K562 (cell line): Measurements from ENCODE around the gene SMPDL3B. TPM values are rescaled to one million over a fixed set of nuclear protein-coding genes. Genes with fewer than 3 reads are reported as not detected.

Experiments used
- ADNP ChIP-seq: fragments of 200-800 bp; sonication (Bioruptor generic); IDR thresholded peaks from 2 replicates; pipeline ENCODE4 v1.6.1; 2016; ENCODE audit warnings: missing genetic modification characterization, missing compliant biosample characterization
- AFF4 ChIP-seq: sonication (generic); formaldehyde crosslinking; IDR thresholded peaks from 2 replicates; pipeline ENCODE4 v1.8.0; 2023; ENCODE audit warnings: mild to moderate bottlenecking, missing genetic modification reagents
- EP400 ChIP-seq: fragments of 450-650 bp; IDR thresholded peaks from 2 replicates; pipeline ENCODE4 v1.6.1; 2017; ENCODE audit warnings: antibody characterized with exemption, mild to moderate bottlenecking, moderate library complexity
- FOS ChIP-seq: IDR thresholded peaks from 3 replicates; pipeline ENCODE4 v1.6.1; 2011; ENCODE audit not compliant: insufficient read length; ENCODE audit errors: extremely low read depth
- MXD1 ChIP-seq: fragments of 250-450 bp; sonication (Bioruptor Pico); IDR thresholded peaks from 2 replicates; pipeline ENCODE4 v1.8.0; 2021; ENCODE audit warnings: borderline replicate concordance, mild to moderate bottlenecking, moderate library complexity; ENCODE audit not compliant: poor library complexity, severe bottlenecking
- NFIC ChIP-seq: fragments of 450-650 bp; IDR thresholded peaks from 2 replicates; pipeline ENCODE4 v1.6.1; 2017; ENCODE audit warnings: mild to moderate bottlenecking, inconsistent platforms
- NONO ChIP-seq, 2 experiments: fragments of 200-400 bp in 1 of 2; fragments of 450-650 bp in 1 of 2; formaldehyde crosslinking in 1 of 2; IDR thresholded peaks; 2 replicates each; pipeline ENCODE4 v1.6.1; 2017; ENCODE audit warnings: low read depth in 2 of 2, mild to moderate bottlenecking in 2 of 2, moderate library complexity in 2 of 2, low read length in 1 of 2
- PHF8 ChIP-seq: fragments of 200-600 bp; sonication (generic); IDR thresholded peaks from 2 replicates; pipeline ENCODE4 v1.6.1; 2012; ENCODE audit warnings: mixed run types, mild to moderate bottlenecking, inconsistent platforms, low read length, moderate library complexity, borderline replicate concordance
- POLR2G ChIP-seq: fragments of 200-400 bp; formaldehyde crosslinking; IDR thresholded peaks from 2 replicates; pipeline ENCODE4 v1.6.1; 2017; ENCODE audit warnings: low read depth, mild to moderate bottlenecking, antibody characterized with exemption, low read length, moderate library complexity
- RBM34 ChIP-seq: fragments of 200-400 bp; formaldehyde crosslinking; IDR thresholded peaks from 2 replicates; pipeline ENCODE4 v1.6.1; 2018; ENCODE audit warnings: low read length, borderline replicate concordance; ENCODE audit not compliant: insufficient read depth
- TFAP4 ChIP-seq: sonication (generic); formaldehyde crosslinking; IDR thresholded peaks from 2 replicates; pipeline ENCODE4 v1.8.0; 2022; ENCODE audit warnings: missing genetic modification reagents, mild to moderate bottlenecking, moderate library complexity, borderline replicate concordance
- ZBTB33 ChIP-seq: sonication (generic); formaldehyde crosslinking; IDR thresholded peaks from 2 replicates; pipeline ENCODE4 v1.8.1; 2023; ENCODE audit warnings: mild to moderate bottlenecking, missing genetic modification reagents
- ZNF174 ChIP-seq: fragments of 250-450 bp; sonication (Bioruptor Pico); IDR thresholded peaks from 2 replicates; pipeline ENCODE4 v1.4.0; 2020; ENCODE audit warnings: mild to moderate bottlenecking
- ZNF282 ChIP-seq: sonication (generic); formaldehyde crosslinking; IDR thresholded peaks from 2 replicates; pipeline ENCODE4 v1.8.1; 2023; ENCODE audit warnings: missing genetic modification reagents
- polyA plus RNA-seq, 8 experiments: library from polyadenylated mRNA; depleted of rRNA in 4 of 8; stranded (reverse) in 5 of 8; unstranded in 3 of 8; fragments of >200 nt; fragmentation: Nextera tagmentation in 2 of 8; fragmentation: Illumina TruSeq in 1 of 8; extraction: Ambion mirVana in 2 of 8; extraction: Trizol in 1 of 8; gene quantifications; 2 replicates each; pipeline versions ENCODE4 v1.2.1 to v1.2.3, GENCODE V29; 2011 to 2014; ENCODE audit warnings: inconsistent platforms in 1 of 8, missing spikeins in 1 of 8
- total RNA-seq, 7 experiments: library from RNA; depleted of rRNA in 6 of 7; stranded (reverse); fragments of >200 nt in 6 of 7; fragmentation: Illumina TruSeq in 2 of 7; extraction: Trizol in 2 of 7; gene quantifications; 2 replicates each; pipeline versions ENCODE4 v1.2.1 to v1.2.3, GENCODE V29; 2011 to 2021; ENCODE audit warnings: low replicate concordance in 1 of 7
- TF ChIP-seq, protein P1 (sequence below): conservative IDR thresholded peaks from 2 replicates; pipeline ENCODE4 v1.6.1; 2011; ENCODE audit warnings: low read depth, mild to moderate bottlenecking, low read length; ENCODE audit not compliant: control insufficient read depth

Gene SMPDL3B
- total and polyA plus RNA-seq, 9 of the 15 experiments (the other 6 are each of a cell fraction or from before 2014, with no cell fraction given), result 0.07 to 1.2 (median 0.73) TPM

- TF ChIP-seq FOS, result no peak
- no peak for TF ChIP-seq ADNP (tag)
- TF ChIP-seq, protein P1, sequence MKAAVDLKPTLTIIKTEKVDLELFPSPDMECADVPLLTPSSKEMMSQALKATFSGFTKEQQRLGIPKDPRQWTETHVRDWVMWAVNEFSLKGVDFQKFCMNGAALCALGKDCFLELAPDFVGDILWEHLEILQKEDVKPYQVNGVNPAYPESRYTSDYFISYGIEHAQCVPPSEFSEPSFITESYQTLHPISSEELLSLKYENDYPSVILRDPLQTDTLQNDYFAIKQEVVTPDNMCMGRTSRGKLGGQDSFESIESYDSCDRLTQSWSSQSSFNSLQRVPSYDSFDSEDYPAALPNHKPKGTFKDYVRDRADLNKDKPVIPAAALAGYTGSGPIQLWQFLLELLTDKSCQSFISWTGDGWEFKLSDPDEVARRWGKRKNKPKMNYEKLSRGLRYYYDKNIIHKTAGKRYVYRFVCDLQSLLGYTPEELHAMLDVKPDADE, result no peak
- TF ChIP-seq NONO (IDR thresholded peaks at IDR 0.05; ENCODE audit: low read depth in 2 of 2, low read length in 1 of 2), result 0 out of 4 replicates have a peak, but pooled peaks of 1 of the 2 experiments have one; percentile 29
- peak; percentile 75 for TF ChIP-seq POLR2G
- TF ChIP-seq PHF8, result peak; percentile 55; the same call in 1 of the 2 replicates
- TF ChIP-seq EP400, result no peak
- TF ChIP-seq ZNF174 (CRISPR knock-in tag), result no peak
- 0 out of 2 replicates have a peak, but pooled peaks have one; percentile 53 for TF ChIP-seq ZNF282 (CRISPR knock-in tag)
- TF ChIP-seq MXD1, result no peak
- 0 out of 2 replicates have a peak, but pooled peaks have one; percentile 18 for TF ChIP-seq TFAP4
- peak; percentile 99 for TF ChIP-seq ZBTB33 (CRISPR knock-in tag)
- 0 out of 2 replicates have a peak, but pooled peaks have one; percentile 87 for TF ChIP-seq RBM34
- TF ChIP-seq NFIC, result peak; percentile 66
- peak; percentile 44; the same call in 1 of the 2 replicates for TF ChIP-seq AFF4
These were observed 25.2 kb downstream of the SMPDL3B start, which contains the start of gene XKR8 (continued) for GRCh38 chr1:27959792-27960603.
